ENCODE results near the gene SPX. TPM values are rescaled to one million over a fixed set of nuclear protein-coding genes. Genes with fewer than 3 reads are reported as not detected.

The SPX gene, protein sequence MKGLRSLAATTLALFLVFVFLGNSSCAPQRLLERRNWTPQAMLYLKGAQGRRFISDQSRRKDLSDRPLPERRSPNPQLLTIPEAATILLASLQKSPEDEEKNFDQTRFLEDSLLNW
- total RNA-seq: 0.23 TPM

DNA sequence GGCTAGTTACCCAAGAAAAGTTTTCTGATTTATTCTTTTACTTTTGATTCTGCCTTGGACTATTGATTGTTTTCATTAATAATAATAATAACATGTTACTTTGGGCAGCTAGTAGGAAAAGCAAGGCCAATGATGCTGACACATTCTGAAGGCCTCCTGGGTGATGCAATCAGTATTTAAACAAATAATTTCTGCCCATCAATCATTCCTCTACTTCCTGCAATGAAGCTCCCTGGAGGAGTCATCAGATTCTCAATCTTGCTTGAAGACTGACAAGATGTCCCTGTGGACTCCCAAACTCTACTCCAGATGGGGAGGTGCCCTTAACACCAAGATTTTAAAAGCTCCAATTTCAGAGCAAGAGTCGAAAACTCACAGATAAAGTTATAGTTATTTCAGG, at the start of gene SPX:
TSS of gene SPX (plus strand) at position 244 of the 400 bp plus-strand sequence. CDS start 177 bp downstream, outside the sequence.
- DNase-seq (ENCODE audit: low spot score) (no peak), ATAC-seq (no peak)

DNA sequence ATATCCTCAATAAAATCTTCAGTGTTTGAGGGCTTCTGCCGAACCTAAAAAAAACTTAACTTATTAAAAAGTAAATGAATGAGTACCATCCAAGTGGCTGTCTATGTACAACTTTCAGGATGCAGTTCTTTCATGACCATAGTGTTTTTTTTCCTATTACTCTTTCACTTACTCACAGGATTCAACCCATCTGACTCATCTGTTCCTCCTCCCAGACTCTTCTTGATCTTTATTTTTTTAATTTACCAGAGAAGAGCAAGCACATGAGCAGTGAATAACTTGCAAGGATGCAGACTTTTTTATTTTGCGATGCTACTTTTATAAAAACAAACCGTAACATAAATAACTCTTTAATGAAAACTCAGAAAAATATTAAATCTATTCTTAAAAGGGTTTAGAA, 49.1 kb upstream of the SPX start:
- DNase-seq (ENCODE audit: low spot score) (no peak), ATAC-seq (no peak)

DNA sequence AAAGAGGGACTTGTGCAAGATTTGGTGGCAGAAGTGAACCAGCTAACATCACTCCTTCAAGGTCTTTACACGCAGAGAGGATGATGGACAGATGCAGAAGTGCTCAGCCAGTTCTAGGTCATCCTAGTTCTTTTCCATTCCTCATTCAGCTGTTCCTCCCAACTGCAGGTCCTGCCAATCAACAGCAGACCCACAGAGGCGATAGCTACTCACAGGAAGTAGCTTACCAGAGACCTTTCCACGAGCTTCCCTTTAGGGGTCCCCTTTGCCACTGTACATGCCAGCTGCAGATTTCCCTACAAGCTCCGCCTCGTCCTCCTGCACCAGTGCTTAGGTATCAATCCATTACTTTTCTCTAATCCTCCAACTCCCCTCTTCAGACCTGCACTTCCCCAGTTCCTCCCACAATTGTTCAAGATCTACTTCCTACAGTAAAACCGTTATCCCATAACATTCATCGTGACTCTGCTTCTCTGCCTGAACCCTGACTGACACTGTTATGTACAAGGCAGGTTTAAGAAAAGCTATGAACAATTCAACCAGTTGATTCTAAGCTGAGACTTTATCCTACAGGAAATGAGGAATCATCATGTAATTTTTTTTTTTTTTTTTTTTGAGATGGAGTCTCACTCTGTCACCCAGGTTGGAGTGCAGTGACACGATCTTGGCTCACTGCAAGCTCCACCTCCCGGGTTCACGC, 47.2 kb upstream of the SPX start:
- ATAC-seq: no peak
- no peak for DNase-seq (ENCODE audit: low spot score)

DNA sequence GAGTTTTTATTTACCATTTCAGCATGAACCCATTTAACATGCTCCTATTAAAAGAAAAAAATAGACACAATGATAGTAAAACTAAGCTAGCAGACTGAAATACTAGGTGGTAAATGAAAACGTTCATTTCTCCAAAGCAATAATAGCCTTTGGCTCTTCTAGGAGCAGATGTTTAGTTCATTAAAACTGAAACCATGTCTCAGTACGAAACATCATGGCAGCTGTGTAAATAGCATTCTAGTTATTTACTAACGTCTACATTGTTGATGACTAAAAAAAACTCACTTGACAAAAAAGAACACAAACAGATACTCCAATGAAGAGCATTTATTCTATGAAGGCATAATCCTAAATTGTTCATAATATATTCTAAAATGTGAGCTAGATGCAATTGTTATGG, 42.6 kb upstream of the SPX start:
- DNase-seq (ENCODE audit: low spot score): no peak
- no peak for ATAC-seq

DNA sequence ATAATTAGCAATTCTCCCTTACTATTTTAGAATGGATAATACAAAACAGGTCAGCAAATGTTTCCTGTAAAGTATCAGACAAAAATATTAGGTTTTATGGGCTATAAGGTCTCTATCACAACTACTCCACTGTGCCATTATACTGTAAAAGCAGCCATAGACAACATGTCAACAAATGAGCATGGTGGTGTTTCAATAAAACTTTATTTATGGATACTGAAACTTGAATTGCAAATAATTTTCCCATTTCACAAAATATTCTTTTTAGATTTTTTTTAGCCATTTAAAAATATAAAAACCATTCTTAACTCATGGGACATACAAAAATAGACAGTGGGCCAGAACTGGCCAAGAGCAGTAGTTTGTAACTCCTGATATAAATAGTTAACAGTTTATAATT, 40.1 kb upstream of the SPX start:
- DNase-seq (ENCODE audit: low spot score): no peak
- ATAC-seq: no peak

DNA sequence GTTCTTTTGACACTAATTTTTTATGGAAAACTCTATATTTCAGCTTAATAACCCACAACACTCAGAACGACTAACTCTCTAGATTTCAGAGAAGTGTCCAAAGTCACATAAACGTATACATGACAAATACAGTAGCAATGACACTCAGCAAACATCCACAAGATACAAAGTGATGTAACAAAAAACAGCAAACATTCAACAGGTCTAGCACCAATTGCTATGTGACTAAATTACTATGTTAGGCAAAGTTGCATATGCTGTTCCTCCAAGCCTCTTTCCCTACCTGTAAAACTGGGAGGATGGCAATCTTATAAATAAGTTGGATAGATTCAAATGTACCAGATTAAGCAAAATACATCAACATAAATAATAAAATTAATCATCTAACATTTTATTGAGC, 26.3 kb upstream of the SPX start:
- DNase-seq (ENCODE audit: low spot score) (no peak), ATAC-seq (no peak)

DNA sequence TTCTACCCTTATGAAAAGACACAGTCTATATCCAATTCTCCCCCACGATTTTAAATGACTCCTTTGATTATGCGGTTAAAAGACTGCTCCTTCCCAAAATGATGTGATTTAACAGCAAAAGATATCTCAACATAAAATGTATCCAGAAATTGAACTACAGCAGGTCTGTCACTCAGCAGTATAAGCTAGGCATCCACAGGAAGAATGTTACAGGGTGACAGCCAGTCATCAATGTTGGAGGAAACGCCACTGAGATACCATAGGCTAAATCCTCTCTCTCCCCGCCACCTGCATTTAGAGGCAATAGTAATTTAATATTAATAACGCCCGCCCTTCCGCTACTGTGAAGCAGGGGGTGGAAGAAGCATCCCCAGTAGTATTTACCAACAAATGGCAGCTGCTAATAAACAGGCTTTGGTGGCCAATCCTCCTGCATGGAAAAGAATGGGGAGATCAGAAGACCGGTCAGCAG, 25.3 kb upstream of the SPX start:
- no peak for ATAC-seq
- no peak for DNase-seq (ENCODE audit: low spot score)

DNA sequence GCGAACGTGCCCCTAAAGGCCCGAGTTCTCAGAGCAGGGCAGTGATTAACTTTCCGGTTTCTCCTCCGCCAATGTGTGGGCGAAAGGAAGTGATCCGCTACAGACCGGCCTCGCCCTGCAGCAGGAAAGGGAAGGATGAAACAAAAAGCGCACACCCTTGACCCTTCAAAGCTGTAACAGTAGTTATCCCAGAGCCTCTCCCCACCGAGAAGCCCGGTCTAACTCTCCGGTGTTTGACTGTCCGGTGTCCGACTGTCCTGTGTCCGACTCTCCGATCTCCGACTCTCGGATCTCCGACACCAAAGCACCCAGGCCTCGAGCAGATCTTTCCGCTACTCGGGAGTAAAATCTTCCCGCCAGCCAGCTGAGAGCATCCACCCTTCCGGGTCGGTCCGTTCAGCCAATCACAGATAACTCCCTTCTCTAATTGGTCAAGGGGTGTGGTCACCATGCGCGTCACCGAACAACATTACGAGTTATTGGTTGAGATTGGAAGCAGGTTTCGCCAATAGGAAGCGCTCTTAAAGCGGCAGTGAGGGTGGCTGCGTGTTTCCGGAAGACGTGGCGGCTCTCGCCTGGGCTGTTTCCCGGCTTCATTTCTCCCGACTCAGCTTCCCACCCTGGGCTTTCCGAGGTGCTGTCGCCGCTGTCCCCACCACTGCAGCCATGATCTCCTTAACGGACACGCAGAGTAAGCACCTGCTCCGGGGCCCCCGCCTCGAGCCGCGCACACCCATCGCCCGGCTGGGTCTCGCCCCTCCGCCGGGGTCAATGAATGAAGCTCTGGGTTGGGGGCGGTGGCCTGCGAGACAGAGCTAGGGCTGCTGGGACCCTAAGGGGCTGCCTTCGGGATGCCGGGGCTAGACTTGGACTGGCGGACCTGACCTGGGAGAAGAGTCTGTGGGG, 24.6 kb upstream of the SPX start, which contains the start of the genes GOLT1B and RECQL:
TSS of gene GOLT1B (plus strand) at position 532 of the 906 bp plus-strand sequence. CDS start at position 667, 135 bp downstream.
TSS of gene RECQL (minus strand) at position 378 of the 906 bp plus-strand sequence. CDS start 2,065 bp downstream, outside the sequence.
- DNase-seq (ENCODE audit: low spot score) (peak; percentile 92), ATAC-seq (peak; percentile 98)

DNA sequence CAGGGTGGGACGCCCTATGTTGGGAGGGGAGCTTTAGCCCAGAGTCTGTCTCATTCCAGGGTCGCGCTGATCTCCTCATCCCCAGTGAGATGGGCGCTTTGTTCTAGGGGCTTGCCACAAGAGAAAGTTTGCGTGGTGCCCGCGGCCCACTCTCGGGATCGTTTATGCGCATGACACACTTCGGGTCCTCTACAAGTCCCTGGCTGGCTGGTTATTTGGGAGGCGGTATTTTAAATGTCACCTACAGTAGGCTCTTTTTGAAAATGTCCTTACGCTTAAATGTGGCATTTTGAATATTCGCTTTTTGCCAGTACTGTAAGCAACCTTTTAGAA, 24.0 kb upstream of the SPX start:
- DNase-seq (ENCODE audit: low spot score): no peak

DNA sequence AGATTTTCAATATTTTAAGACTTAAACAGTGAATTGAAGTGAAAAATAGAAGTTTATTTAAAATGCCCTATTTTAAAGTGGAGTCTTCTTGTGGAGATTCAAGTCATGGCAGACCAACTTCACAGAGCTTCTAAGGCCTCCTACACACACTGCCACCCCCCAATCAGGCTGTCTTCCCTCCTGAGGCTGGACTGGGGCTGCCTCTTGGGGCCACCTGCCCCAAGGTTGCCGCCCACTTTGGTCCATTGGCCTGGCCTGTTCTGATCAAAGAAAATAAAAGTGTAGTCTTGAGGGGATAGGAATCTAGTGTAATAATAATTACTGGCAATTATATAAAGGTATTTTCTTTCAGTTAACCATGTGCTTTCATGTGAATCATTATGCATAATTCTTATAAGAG, 23.2 kb upstream of the SPX start:
- no peak for ATAC-seq
- no peak for DNase-seq (ENCODE audit: low spot score)

More for the DNA sequence above, 24.0 kb upstream of the SPX start:
- ATAC-seq: peak; percentile 54

DNA sequence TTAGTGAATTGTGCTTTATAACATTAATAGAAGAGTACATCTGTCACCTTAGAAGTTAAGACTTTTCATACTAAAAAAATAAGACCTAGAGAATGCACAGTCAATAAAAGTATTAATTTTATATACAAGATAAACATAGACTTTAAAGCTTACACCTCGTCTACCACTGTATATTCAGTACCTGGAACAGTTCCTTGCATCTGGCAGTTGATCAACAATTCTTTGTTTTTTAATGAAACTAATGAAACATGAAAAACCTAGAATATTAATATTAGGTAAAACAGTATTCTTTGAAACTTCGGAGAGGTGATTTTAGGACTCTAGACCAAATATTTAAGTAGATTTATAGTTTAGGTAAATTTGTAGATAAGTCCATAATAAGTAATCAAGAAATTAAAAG, 20.2 kb upstream of the SPX start:
- ATAC-seq: no peak
- DNase-seq (ENCODE audit: low spot score): no peak

DNA sequence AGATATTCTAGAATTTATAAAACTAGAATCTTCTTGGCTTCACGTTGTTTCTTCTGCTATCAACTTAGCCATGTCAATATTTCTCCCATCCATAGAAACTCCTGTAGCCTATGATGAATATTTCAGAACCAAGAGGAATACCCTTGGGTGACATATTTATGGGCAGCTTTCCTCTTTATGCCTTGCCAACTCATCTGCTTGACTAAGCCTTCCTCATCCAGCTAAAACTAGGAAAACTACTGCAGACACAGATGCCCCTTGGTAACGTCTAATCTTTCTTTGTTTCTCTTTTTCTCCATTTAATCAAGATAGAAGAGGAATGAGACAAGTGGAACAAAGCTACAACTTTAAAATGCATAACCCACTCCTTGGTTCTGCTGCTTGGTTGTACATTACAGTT, 18.2 kb upstream of the SPX start:
- no peak for DNase-seq (ENCODE audit: low spot score)
- ATAC-seq: no peak

DNA sequence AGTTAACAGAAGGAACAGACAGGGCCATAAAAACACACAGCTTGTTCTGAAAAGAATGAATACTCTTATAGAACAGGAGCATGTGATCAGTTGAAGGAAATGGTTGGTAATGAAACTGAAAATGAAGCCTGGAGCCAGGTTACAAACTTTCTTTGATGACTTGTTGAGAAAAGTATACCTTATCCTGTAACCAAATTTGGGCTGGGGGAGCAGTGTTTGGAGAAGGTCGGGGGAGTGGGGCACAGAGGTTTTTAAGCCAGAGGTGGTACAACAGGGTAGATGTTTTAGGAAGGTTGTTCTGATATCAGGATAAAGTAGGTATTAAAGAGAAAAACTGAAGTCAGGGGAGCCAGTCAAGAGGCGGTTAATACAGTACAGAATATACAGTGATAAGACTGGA, 16.3 kb upstream of the SPX start:
- DNase-seq (ENCODE audit: low spot score): no peak
- ATAC-seq: no peak

DNA sequence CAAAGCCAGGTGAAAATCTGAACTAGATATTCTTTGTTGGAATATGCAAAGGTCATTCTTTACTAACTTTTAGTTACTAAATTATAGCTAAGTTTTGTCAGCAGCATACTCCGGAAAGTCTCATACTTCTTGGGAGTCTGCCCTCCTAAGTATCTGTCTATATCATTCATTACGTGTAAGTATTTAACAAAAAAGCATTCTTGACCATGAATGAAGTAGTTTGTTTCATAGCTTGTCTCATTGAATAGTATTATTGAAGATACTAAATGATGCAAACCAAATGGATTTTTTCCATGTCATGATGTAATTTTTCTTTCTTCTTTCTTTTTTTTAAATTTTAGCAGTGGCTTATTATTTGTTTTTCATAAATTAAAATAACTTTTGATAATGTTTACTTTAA, 9.8 kb upstream of the SPX start:
- no peak for DNase-seq (ENCODE audit: low spot score)
- ATAC-seq: no peak

DNA sequence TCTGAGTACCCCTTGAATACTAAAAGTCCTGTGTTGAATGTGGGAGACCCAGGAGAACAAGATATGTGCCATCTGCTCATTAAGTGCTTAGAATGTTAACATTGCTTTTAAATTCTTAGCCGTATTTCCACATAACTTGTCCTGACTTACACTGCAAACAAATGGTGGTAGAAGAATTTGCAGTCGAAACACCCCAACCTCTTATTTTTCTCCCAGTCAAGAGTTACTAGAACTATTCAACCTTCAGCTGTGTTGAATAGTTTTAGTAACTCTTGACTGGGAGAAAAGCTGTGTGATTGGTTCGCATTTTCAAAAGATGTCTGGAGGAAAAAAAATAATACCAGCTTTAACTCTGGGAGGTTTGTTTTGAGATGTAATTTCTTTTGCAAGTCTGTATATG, 7.6 kb upstream of the SPX start:
- DNase-seq (ENCODE audit: low spot score) (no peak), ATAC-seq (no peak)

DNA sequence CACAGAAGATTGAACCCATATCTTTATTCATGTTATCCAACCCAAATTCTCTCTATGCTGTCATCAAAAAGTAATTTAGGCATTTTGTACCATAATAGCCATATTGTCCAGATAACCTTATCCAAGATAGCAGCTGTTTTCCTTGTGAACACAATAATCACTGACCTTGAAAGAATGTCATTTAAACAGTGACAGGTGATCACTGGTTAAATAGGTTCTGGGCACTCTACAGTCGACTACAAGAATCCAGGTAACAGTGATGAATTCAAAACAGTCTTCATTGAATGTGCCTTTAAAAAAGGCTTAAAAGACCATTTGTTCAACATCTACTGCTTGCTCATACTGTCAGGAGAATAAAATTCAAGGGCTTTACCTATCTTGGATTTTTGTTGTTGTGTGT, 4.6 kb upstream of the SPX start:
- DNase-seq (ENCODE audit: low spot score): no peak
- no peak for ATAC-seq

DNA sequence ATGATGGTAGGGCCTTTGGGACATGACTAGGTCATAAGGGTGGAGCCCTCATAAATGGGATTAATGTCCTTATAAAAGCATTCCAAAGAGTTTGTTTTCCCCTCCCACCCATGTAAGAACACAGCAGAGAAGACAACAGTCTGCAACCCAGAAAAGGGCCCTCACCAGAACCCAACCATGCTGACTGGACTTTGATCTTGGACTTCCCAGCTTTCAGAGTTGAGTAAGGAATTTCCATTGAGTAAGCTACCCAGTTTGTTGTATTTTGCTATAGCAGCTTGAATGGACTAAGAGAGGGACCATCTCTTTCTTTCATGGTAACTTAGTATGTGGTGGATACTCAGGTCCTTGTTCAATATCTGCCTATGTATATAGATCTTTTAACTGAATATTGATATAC, 2.9 kb upstream of the SPX start:
- ATAC-seq (no peak), DNase-seq (ENCODE audit: low spot score) (no peak)

DNA sequence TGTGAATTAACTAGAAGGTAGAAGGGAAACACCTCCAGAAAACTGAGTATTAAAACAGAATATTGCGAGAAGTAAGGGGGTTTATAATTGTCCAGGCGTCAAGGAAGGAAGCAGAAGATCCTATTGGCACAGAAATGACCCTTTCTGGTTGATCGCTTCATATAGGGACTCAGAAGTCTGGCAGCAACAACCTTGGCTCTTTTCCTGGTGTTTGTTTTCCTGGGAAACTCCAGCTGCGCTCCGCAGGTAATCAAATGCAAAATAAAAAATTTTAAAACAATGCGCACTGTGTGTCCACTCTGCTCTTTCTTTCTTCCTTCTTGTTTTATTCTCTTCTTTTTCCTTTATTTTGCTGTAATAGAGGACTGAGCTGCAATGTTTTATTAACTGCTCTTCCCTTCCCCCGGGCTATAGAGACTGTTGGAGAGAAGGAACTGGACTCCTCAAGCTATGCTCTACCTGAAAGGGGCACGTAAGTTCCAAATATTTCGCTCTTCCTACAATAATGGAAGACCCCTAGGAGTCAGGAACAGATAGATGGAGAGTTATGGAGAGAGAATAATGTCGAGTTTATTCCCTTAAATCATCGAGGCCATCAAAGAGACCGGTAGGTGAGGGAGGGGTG, 737 bp downstream of the SPX start:
- DNase-seq (ENCODE audit: low spot score) (no peak), ATAC-seq (peak; percentile 24)

DNA sequence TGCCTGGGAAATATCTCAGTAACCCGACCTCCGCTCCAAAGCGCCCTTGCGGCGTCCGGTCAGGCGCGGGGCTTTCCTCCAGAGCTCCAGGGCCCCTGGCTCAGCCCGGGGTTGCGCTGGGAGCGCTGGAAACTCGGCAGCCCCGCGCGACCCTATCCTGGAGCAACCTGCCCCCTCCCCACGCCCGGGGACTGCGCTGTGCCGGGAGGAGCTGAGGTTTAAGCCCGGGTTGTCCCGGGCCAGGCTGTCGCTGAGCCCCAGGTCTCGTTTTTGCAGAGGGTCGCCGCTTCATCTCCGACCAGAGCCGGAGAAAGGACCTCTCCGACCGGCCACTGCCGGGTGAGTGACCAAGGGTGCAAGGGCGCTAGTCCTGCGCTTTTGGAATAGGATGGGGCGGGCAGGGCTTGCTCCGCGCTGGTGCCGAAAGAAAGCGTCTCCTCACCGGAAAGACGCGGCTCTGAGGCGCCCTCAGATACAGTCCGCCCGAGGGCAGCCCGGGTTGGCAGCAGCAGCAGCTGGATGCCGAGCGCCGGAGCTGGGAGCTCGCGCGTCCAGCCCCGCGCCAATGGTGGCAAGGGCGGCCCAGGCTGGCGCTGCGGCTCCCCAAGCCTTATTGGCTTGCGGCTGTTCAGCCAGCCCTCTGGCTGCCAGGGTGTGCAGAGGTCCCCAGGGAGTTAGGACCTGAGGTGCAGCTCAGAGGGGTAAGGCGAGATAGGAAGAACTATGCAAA, 1.5 kb downstream of the SPX start:
- DNase-seq (ENCODE audit: low spot score): peak; percentile 74

DNA sequence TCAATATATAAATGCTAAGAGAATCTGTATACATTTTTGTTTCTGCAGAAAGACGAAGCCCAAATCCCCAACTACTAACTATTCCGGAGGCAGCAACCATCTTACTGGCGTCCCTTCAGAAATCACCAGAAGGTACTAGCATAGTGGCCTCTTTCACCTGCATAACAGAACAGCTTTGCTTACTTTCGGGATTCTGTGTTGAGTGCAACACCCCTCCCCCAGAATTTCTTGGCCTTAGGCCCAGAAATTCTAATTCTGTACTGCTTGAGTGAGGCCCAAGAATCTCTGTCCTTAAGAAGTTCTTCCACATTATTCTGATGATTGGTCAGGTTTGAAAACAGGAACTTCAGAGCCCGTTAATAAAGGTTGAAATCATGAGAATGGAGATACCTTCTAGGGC, 2.9 kb downstream of the SPX start:
- no peak for DNase-seq (ENCODE audit: low spot score)
- peak; percentile 23 for ATAC-seq

More for the DNA sequence above, 1.5 kb downstream of the SPX start:
- peak; percentile 94 for ATAC-seq

DNA sequence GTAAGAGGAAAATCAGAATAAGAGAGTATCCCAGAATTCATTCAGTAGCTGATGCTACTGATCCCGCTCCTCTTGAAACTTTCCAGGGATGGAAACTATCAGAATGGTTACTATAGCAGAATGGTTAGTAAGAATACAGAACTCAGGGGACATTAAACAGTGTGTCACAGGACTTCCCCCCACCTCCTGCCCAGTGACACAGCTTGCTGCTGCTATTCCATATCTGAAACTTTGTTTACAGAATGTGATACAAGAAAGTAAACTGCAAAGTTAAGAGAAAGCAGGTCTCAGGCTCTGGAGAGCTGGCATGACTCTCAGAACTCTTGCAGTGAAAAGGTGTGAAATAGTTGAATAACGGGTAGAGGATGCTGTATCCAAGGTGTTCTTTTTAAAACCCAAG, 3.4 kb downstream of the SPX start:
- no peak for DNase-seq (ENCODE audit: low spot score)
- ATAC-seq: no peak
